Caco-2 (cell line): ENCODE results near the gene HMCN2. TPM values are rescaled to one million over a fixed set of nuclear protein-coding genes. Genes with fewer than 3 reads are reported as not detected.

Experiments
- BruUV-seq: library from RNA; stranded (reverse); fragments of 400-500 nt; replicated peaks from 2 replicates; lab custom pipeline; 2021; lab: Mats Ljungman, UMichigan
- CTCF ChIA-PET: fragments of 300-600 bp; sonication (Branson Sonifier 250); formaldehyde crosslinking; loops from one replicate; lab custom pipeline; 2022; ENCODE audit warnings: antibody characterized with exemption; lab: Charles Lee
- POLR2A ChIA-PET: fragments of 300-600 bp; sonication (Branson Sonifier 250); formaldehyde crosslinking; loops from one replicate; lab custom pipeline; 2022; ENCODE audit warnings: antibody characterized with exemption; lab: Charles Lee
- DNase-seq, 2 experiments: peaks; one replicate each; pipeline versions ENCODE4 v3.0.0 to v3.0.0-alpha.2; 2020 to 2022
- H3K27me3 ChIP-seq: replicated peaks from 2 replicates; pipeline ENCODE4 v1.6.0; 2011; ENCODE audit warnings: low read length; ENCODE audit not compliant: control insufficient read depth, insufficient read depth
- H3K36me3 ChIP-seq: 2 replicates; pipeline ENCODE4 v1.5.1; 2011; ENCODE audit warnings: low read length; ENCODE audit not compliant: control insufficient read depth, insufficient read depth
- H3K4me1 ChIP-seq: fragments of 250-450 bp; sonication (Bioruptor Pico); 2 replicates; pipeline ENCODE4 v1.5.1; 2020; ENCODE audit warnings: mild to moderate bottlenecking
- H3K4me3 ChIP-seq: 2 replicates; pipeline ENCODE4 v1.5.1; 2011; ENCODE audit warnings: low read depth, mild to moderate bottlenecking, control low read depth, low read length
- H3K9me3 ChIP-seq: fragments of 250-450 bp; sonication (Bioruptor Pico); 2 replicates; pipeline ENCODE4 v1.5.1; 2020; ENCODE audit warnings: mild to moderate bottlenecking, moderate library complexity
- H3K27ac Mint-ChIP-seq: one replicate; pipeline ENCODE4 v1.8.0; 2022; ENCODE audit warnings: mixed read lengths; ENCODE audit not compliant: unreplicated experiment
- H3K27me3 Mint-ChIP-seq: one replicate; pipeline ENCODE4 v1.8.0; 2022; ENCODE audit warnings: mixed read lengths; ENCODE audit not compliant: insufficient read depth, unreplicated experiment
- H3K36me3 Mint-ChIP-seq: one replicate; pipeline ENCODE4 v1.8.0; 2022; ENCODE audit warnings: mild to moderate bottlenecking, mixed read lengths; ENCODE audit not compliant: insufficient read depth, unreplicated experiment
- H3K4me1 Mint-ChIP-seq: one replicate; pipeline ENCODE4 v1.8.0; 2022; ENCODE audit warnings: low read depth, mixed read lengths; ENCODE audit not compliant: unreplicated experiment
- H3K4me3 Mint-ChIP-seq: one replicate; pipeline ENCODE4 v1.8.0; 2022; ENCODE audit warnings: mild to moderate bottlenecking, moderate library complexity, mixed read lengths; ENCODE audit not compliant: unreplicated experiment
- H3K9me3 Mint-ChIP-seq: one replicate; pipeline ENCODE4 v1.8.0; 2022; ENCODE audit warnings: mixed read lengths; ENCODE audit not compliant: unreplicated experiment
- intact Hi-C: fragments of 100-400 bp; cut with micrococcal nuclease; formaldehyde crosslinking; loops from one replicate; pipeline ENCODE4 v1.10.0; 2022; ENCODE audit not compliant: unreplicated experiment
- total RNA-seq: library from RNA; stranded (reverse); gene quantifications from 2 replicates; pipeline ENCODE4 v1.2.3, GENCODE V29; 2022
- TF ChIP-seq, protein P1 (sequence below), 2 experiments: fragments of 200-600 bp in 1 of 2; IDR thresholded peaks; 1 replicate in 1 of 2; 2 replicates in 1 of 2; pipeline versions ENCODE4 v1.5.1 to v1.8.0; 2011 to 2022; ENCODE audit warnings: antibody characterized with exemption in 1 of 2, control low read depth in 1 of 2, inconsistent platforms in 1 of 2, low read depth in 1 of 2, low read length in 1 of 2, mild to moderate bottlenecking in 1 of 2, moderate library complexity in 1 of 2; ENCODE audit not compliant: insufficient read depth in 1 of 2, severe bottlenecking in 1 of 2, unreplicated experiment in 1 of 2

The HMCN2 gene
- total RNA-seq, 1 experiment from 2014 or later = 0.41 TPM

- CTCF ChIA-PET = no interaction called here
- Mint-ChIP-seq H3K27me3 (peaks cover 3% of the 10 kb centered on the region), H3K4me1 (no peaks in the 10 kb centered on the region), H3K36me3 (no peaks in the 10 kb centered on the region), H3K27ac (no peak overlapping the region), H3K4me3 (no peak overlapping the region), H3K9me3 (no peaks in the 10 kb centered on the region)
- no peaks in the 10 kb centered on the region for H3K9me3 ChIP-seq
- TF ChIP-seq, protein P1, sequence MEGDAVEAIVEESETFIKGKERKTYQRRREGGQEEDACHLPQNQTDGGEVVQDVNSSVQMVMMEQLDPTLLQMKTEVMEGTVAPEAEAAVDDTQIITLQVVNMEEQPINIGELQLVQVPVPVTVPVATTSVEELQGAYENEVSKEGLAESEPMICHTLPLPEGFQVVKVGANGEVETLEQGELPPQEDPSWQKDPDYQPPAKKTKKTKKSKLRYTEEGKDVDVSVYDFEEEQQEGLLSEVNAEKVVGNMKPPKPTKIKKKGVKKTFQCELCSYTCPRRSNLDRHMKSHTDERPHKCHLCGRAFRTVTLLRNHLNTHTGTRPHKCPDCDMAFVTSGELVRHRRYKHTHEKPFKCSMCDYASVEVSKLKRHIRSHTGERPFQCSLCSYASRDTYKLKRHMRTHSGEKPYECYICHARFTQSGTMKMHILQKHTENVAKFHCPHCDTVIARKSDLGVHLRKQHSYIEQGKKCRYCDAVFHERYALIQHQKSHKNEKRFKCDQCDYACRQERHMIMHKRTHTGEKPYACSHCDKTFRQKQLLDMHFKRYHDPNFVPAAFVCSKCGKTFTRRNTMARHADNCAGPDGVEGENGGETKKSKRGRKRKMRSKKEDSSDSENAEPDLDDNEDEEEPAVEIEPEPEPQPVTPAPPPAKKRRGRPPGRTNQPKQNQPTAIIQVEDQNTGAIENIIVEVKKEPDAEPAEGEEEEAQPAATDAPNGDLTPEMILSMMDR (IDR thresholded peaks at IDR 0.05; ENCODE audit: insufficient read depth in 1 of 2, low read depth in 1 of 2, low read length in 1 of 2, severe bottlenecking in 1 of 2, unreplicated experiment in 1 of 2) = no peak
- H3K36me3 ChIP-seq = no peaks in the 10 kb centered on the region
- POLR2A ChIA-PET = no interaction called here
- no peak overlapping the region for H3K4me3 ChIP-seq
- BruUV-seq = no TSS peak
- intact Hi-C loops = no loop called here
- H3K4me1 ChIP-seq = no peaks in the 10 kb centered on the region
- no peak for DNase-seq
- H3K27me3 ChIP-seq = no peaks in the 10 kb centered on the region
These were observed 98.3 kb downstream of the HMCN2 start for GRCh38 chr9:130363755-130364404.

DNA sequence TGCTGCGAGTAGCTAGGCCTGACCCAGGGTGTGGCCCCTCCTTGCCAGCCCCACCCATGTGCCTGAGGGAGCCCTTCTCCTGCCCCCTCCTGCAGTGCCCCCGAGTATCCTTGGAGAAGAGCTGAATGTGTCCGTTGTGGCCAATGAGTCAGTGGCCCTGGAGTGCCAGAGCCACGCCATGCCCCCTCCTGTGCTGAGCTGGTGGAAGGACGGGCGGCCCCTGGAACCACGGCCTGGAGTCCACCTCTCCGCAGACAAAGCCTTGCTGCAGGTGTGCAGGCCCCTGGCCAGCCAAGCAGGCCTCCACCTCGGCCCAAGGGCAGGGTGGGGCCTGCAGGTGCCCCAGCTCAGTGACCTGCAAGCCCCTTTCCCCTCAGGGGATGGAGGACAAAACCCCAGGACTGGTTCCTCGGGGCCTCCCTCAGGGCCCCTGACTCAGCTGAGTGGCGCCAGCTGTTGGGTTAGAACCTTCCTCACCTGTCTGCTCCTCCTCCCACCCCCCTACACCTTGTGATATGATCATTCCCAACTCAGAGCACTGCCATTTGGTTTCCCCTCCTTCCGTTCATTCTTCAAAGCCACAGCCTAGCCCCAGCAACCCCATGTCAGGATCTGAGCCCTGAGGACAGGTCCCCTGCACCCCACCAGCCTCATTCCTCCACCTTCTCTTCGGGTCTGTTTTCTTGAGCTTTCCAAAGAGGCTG lies 99.2 kb downstream of the HMCN2 start:
- TF ChIP-seq, protein P1 (IDR thresholded peaks at IDR 0.05; ENCODE audit: insufficient read depth in 1 of 2, low read depth in 1 of 2, low read length in 1 of 2, severe bottlenecking in 1 of 2, unreplicated experiment in 1 of 2) = no peak
- CTCF ChIA-PET = no interaction called here
- H3K36me3 Mint-ChIP-seq = no peaks in the 10 kb centered on the region
- H3K27me3 Mint-ChIP-seq = peaks cover 3% of the 10 kb centered on the region
- H3K4me3 Mint-ChIP-seq = no peak overlapping the region
- POLR2A ChIA-PET = no interaction called here
- no peaks in the 10 kb centered on the region for H3K9me3 ChIP-seq
- no peaks in the 10 kb centered on the region for H3K27me3 ChIP-seq
- BruUV-seq = no TSS peak
- no peak overlapping the region for H3K27ac Mint-ChIP-seq
- no peaks in the 10 kb centered on the region for H3K36me3 ChIP-seq
- H3K4me1 Mint-ChIP-seq = no peaks in the 10 kb centered on the region
- no peak overlapping the region for H3K4me3 ChIP-seq
- intact Hi-C loops = no loop called here
- DNase-seq = no peak
- no peaks in the 10 kb centered on the region for H3K4me1 ChIP-seq
- H3K9me3 Mint-ChIP-seq = no peaks in the 10 kb centered on the region

DNA sequence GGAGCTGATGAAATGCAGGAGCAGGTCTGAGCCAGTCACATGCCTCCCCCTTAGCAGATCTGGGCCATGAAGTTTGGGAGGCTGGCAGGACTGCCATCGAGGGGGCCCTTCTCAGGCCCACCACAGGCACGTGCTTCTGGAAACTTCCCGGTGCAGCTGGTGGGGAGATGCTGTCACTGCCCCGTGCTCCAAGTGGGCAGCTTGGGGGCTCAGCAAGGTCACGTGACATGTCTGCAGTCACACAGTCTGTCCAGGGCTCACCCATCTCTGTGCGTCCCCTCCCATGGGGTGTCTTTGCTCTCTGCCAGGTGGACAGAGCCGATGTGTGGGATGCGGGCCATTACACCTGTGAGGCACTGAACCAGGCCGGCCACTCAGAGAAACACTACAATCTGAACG lies 99.8 kb downstream of the HMCN2 start:
- Mint-ChIP-seq H3K4me3 (no peak overlapping the region), H3K36me3 (no peaks in the 10 kb centered on the region), H3K9me3 (no peaks in the 10 kb centered on the region), H3K27me3 (peaks cover 3% of the 10 kb centered on the region), H3K27ac (no peak overlapping the region), H3K4me1 (no peaks in the 10 kb centered on the region)
- ChIA-PET POLR2A (no interaction called here), CTCF (no interaction called here)
- Histone ChIP-seq H3K9me3 (no peaks in the 10 kb centered on the region), H3K27me3 (no peaks in the 10 kb centered on the region), H3K4me3 (no peak overlapping the region), H3K36me3 (no peaks in the 10 kb centered on the region), H3K4me1 (no peaks in the 10 kb centered on the region)
- TF ChIP-seq, protein P1 (IDR thresholded peaks at IDR 0.05; ENCODE audit: insufficient read depth in 1 of 2, low read depth in 1 of 2, low read length in 1 of 2, severe bottlenecking in 1 of 2, unreplicated experiment in 1 of 2) = no peak
- no TSS peak for BruUV-seq
- intact Hi-C loops = no loop called here
- DNase-seq = no peak
